ENCODE measurements around the gene ADAMTS8. TPM values are rescaled to one million over a fixed set of nuclear protein-coding genes. Genes with fewer than 3 reads are reported as not detected.

Gene ADAMTS8
- total and polyA plus RNA-seq, 11 donors, result 0.12 to 2.8 (median 0.87) TPM

GRCh38 chr11:130411223-130411622, 17.2 kb downstream of the ADAMTS8 start:
- Histone ChIP-seq H3K27me3 (no peaks in the 10 kb centered on the region), H3K36me3 (no peaks in the 10 kb centered on the region), H3K9me3 (no peaks in the 10 kb centered on the region), H3K27ac (no peak overlapping the region), H3K4me3 (no peak overlapping the region), H3K4me1 (peaks cover 0 to 11% (median 1%) of the 10 kb centered on the region in 12 donors)
- DNase-seq, result peak in 1 of 5 donors; percentile 33
- no peak for ATAC-seq
- no peak for TF ChIP-seq CTCF (IDR thresholded peaks at IDR 0.05)
- TF ChIP-seq POLR2A (IDR thresholded peaks at IDR 0.05), result no peak
- 80 to 94% (median 85%) methylated on average over 10 to 11 of the region's 11 CpGs for WGBS, 4 donors
- intact Hi-C loops (cut with DNase I), result no loop called here

GRCh38 chr11:130409594-130410388, 18.6 kb downstream of the ADAMTS8 start:
- Histone ChIP-seq H3K27ac (peak overlapping the region in 1 of 12 donors; percentile 76), H3K27me3 (no peaks in the 10 kb centered on the region), H3K9me3 (no peaks in the 10 kb centered on the region), H3K36me3 (no peaks in the 10 kb centered on the region), H3K4me3 (no peak overlapping the region), H3K4me1 (peaks cover 0 to 11% (median 1%) of the 10 kb centered on the region in 12 donors)
- 84 to 90% (median 88%) methylated on average over 6 to 7 of the region's 7 CpGs for WGBS, 4 donors
- DNase-seq (no peak), ATAC-seq (no peak)
- intact Hi-C loops (cut with DNase I), result no loop called here
- TF ChIP-seq CTCF (IDR thresholded peaks at IDR 0.05), result no peak
- TF ChIP-seq POLR2A (IDR thresholded peaks at IDR 0.05), result no peak

GRCh38 chr11:130408901-130409300, 19.5 kb downstream of the ADAMTS8 start:
- H3K27ac ChIP-seq, result peak overlapping the region in 1 of 12 donors; percentile 76

More at GRCh38 chr11:130408901-130409300, 19.5 kb downstream of the ADAMTS8 start:
- Histone ChIP-seq H3K4me1 (peaks cover 0 to 15% (median 4%) of the 10 kb centered on the region in 12 donors), H3K9me3 (no peaks in the 10 kb centered on the region), H3K36me3 (no peaks in the 10 kb centered on the region), H3K27me3 (no peaks in the 10 kb centered on the region), H3K4me3 (no peak overlapping the region)
- intact Hi-C loops (cut with DNase I), result no loop called here
- TF ChIP-seq CTCF (IDR thresholded peaks at IDR 0.05) (no peak), POLR2A (IDR thresholded peaks at IDR 0.05) (no peak)
- DNase-seq, result no peak
- 87 to 93% (median 90%) methylated on average over 8 of the region's 8 CpGs for WGBS, 4 donors
- ATAC-seq, result no peak

Measured in heart left ventricle (tissue), 16 donors.